HepG2 (cell line): ENCODE measurements around the gene GDF11. TPM values are rescaled to one million over a fixed set of nuclear protein-coding genes. Genes with fewer than 3 reads are reported as not detected.

Source experiments
- BRCA1 ChIP-seq: sonication (generic); formaldehyde crosslinking; IDR thresholded peaks from 2 replicates; pipeline ENCODE4 v1.4.0; 2020; ENCODE audit warnings: missing genetic modification reagents
- BRF2 ChIP-seq: sonication (generic); formaldehyde crosslinking; IDR thresholded peaks from 2 replicates; pipeline ENCODE4 v1.8.1; 2022; ENCODE audit warnings: mild to moderate bottlenecking, missing genetic modification reagents
- FOXK1 ChIP-seq: sonication (generic); formaldehyde crosslinking; IDR thresholded peaks from 2 replicates; pipeline ENCODE4 v1.4.0; 2020; ENCODE audit warnings: low read depth, missing genetic modification reagents, borderline replicate concordance
- FOXO4 ChIP-seq: sonication (generic); formaldehyde crosslinking; conservative IDR thresholded peaks from 2 replicates; pipeline ENCODE4 v1.8.1; 2023; ENCODE audit warnings: missing genetic modification reagents
- FOXP4 ChIP-seq: sonication (generic); formaldehyde crosslinking; IDR thresholded peaks from 2 replicates; pipeline ENCODE4 v1.4.0; 2020; ENCODE audit warnings: missing genetic modification reagents
- HHEX ChIP-seq: IDR thresholded peaks from 2 replicates; pipeline ENCODE4 v1.6.1; 2016; ENCODE audit warnings: control low read depth
- HMGA1 ChIP-seq: sonication (generic); formaldehyde crosslinking; conservative IDR thresholded peaks from 2 replicates; pipeline ENCODE4 v1.4.0; 2020; ENCODE audit warnings: missing genetic modification reagents
- HNRNPK ChIP-seq: fragments of 200-400 bp; formaldehyde crosslinking; IDR thresholded peaks from 2 replicates; pipeline ENCODE4 v1.6.1; 2018; ENCODE audit warnings: low read length, low read depth, moderate library complexity, mild to moderate bottlenecking; ENCODE audit not compliant: poor library complexity, severe bottlenecking
- PAXIP1 ChIP-seq: sonication (generic); formaldehyde crosslinking; conservative IDR thresholded peaks from 2 replicates; pipeline ENCODE4 v1.4.0; 2020; ENCODE audit warnings: mild to moderate bottlenecking, missing genetic modification reagents, moderate library complexity
- TBP ChIP-seq: sonication (generic); formaldehyde crosslinking; IDR thresholded peaks from 2 replicates; pipeline ENCODE4 v1.5.0; 2020; ENCODE audit warnings: missing genetic modification reagents
- ZBTB34 ChIP-seq: sonication (generic); formaldehyde crosslinking; IDR thresholded peaks from 2 replicates; pipeline ENCODE4 v1.8.0; 2022; ENCODE audit warnings: mild to moderate bottlenecking, missing genetic modification reagents
- ZFP90 ChIP-seq: sonication (generic); formaldehyde crosslinking; IDR thresholded peaks from 2 replicates; pipeline ENCODE4 v1.8.0; 2022; ENCODE audit warnings: missing genetic modification reagents, mild to moderate bottlenecking, inconsistent platforms, borderline replicate concordance
- ZGPAT ChIP-seq: IDR thresholded peaks from 2 replicates; pipeline ENCODE4 v1.6.1; 2016; ENCODE audit warnings: mild to moderate bottlenecking
- ZNF138 ChIP-seq: sonication (generic); formaldehyde crosslinking; IDR thresholded peaks from 2 replicates; pipeline ENCODE4 v1.5.0; 2020; ENCODE audit warnings: mild to moderate bottlenecking, low read depth, missing genetic modification reagents
- ZNF205 ChIP-seq: IDR thresholded peaks from 2 replicates; pipeline ENCODE4 v1.6.1; 2018; ENCODE audit warnings: missing biosample characterization, missing genetic modification reagents
- ZNF75D ChIP-seq: sonication (generic); formaldehyde crosslinking; IDR thresholded peaks from 2 replicates; pipeline ENCODE4 v1.8.1; 2023; ENCODE audit warnings: missing genetic modification reagents, mild to moderate bottlenecking, borderline replicate concordance
- ZNF850 ChIP-seq: sonication (generic); formaldehyde crosslinking; conservative IDR thresholded peaks from 2 replicates; pipeline ENCODE4 v1.9.0; 2021; ENCODE audit warnings: mild to moderate bottlenecking, missing genetic modification reagents
- polyA plus RNA-seq, 8 experiments: library from polyadenylated mRNA; depleted of rRNA in 3 of 8; stranded (reverse) in 7 of 8; unstranded in 1 of 8; fragments of >200 nt; fragmentation: Illumina TruSeq in 4 of 8; extraction: Trizol in 4 of 8; gene quantifications; 2 replicates each; pipeline versions ENCODE4 v1.2.1 to v1.2.3, GENCODE V29; 2011 to 2016; ENCODE audit warnings: low read depth in 4 of 8, missing spikeins in 1 of 8, mixed read lengths in 1 of 8; ENCODE audit not compliant: insufficient read depth in 1 of 8
- total RNA-seq, 5 experiments: library from RNA; depleted of rRNA; stranded (reverse); fragments of >200 nt; fragmentation: Illumina TruSeq; extraction: Trizol; gene quantifications; 2 replicates each; pipeline ENCODE4 v1.2.3, GENCODE V29; 2016; ENCODE audit warnings: low read depth in 1 of 5

GDF11 gene
- total and polyA plus RNA-seq, 2 of the 13 experiments (the other 11 are each of a cell fraction or from before 2014, with no cell fraction given): 0.63 to 1.5 TPM

- TF ChIP-seq PAXIP1 (CRISPR knock-in tag) (no peak; the same call in 1 of the 2 replicates), ZBTB34 (CRISPR knock-in tag) (no peak), HNRNPK (no peak), FOXO4 (CRISPR knock-in tag) (no peak), ZFP90 (no peak), TBP (no peak), BRF2 (CRISPR knock-in tag) (no peak), ZNF850 (CRISPR knock-in tag) (no peak), BRCA1 (no peak), FOXP4 (no peak), HMGA1 (CRISPR knock-in tag) (no peak), ZGPAT (CRISPR knock-in tag) (no peak), ZNF75D (CRISPR knock-in tag) (no peak), ZNF205 (CRISPR knock-in tag) (no peak), HHEX (CRISPR knock-in tag) (no peak), ZNF138 (CRISPR knock-in tag) (no peak), FOXK1 (peak; percentile 25; the same call in 1 of the 2 replicates)
These were observed 5.9 kb upstream of the GDF11 start (continued) for GRCh38 chr12:55736780-55737580.
